GM21717 (cell line): ENCODE data around the gene NNAT.

ENCODE experiments used
- ATAC-seq: cut with Tn5 transposase; IDR thresholded peaks from one replicate; pipeline ENCODE4 v1.9.1; 2021; ENCODE audit warnings: mild to moderate bottlenecking, moderate library complexity; ENCODE audit not compliant: unreplicated experiment

NNAT gene

DNA sequence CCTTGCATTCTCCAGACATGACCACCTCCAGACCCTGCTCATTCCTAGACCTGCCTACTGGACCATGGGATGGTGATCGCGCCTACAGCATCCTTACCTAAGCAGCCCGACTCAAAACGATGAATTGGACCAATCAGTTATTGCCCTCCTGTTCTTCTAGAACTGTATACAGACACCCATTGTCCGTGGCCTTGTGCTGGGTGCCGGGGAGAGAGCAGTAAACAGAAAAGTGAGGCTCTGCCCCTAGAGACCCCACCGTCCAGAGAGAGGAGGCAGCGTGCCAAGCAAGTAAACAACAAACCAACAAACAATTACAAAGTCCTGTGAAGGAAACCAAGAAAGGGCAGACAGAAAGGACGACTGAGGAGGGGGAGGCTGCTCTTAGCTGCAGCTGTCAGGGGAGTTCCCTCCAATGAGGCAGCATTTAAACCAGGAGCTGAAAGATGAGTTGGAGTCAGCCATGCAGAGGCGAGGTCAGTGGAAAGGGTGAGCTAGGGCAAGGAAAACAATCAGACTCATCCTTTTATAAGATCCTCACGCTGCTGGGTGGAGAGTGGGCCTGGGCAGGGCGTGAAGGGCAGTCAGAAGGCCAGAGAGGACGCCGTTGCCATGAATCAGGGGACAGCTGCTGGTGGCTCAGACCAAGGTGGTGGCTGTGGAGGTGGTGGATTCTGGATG lies 44.2 kb downstream of the NNAT start:
- no peak for ATAC-seq

DNA sequence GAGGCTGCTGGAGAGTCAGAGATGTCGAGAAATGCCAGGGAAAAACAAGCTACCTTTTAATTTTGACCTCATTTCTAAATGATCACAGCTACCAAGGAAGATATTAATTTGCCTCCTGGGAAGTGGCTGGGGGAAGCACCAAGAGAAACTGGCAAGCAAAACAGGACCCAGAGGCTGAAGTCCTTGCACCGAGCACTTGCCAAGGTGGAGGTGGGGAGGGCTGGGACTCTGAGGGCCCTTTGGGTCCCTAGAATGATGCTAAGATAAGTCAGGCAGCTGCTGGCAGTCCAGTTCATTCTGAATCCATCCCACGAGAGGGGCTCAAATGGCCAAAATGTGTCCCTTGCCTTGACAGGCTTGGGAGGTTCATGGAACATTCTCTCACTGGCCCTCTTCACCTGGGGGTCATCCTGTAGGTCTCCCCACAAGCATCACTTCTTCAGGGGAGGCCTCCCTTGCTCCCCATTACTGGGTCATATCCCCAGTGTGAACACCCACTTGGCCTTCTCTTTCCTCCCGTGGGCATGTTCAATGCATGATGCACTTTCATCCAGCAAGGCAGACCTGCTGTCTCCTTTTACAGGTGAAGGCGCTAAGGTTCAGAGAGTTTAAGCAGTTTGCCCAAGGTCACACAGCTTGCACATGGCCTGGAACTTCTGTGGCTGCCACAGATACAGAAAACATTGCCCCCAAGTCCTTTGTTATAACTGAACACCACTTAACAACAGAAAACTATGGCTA lies 45.7 kb downstream of the NNAT start:
- ATAC-seq = no peak

DNA sequence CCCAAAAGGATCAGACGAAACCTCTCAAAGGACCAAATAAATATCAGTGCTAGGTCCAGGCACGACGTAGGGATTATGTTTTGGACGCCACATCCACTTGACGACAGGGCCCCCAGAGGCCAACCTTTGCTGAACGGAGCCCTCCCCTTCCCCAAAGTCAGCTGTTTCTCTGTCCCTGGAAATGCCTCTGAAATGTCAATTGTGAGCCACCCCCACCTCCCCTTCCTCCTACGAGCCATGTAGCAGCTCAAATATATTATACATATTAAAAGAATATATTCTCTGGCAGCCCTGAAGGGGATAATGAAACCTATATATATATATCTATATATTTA lies 46.2 kb downstream of the NNAT start:
- no peak for ATAC-seq

DNA sequence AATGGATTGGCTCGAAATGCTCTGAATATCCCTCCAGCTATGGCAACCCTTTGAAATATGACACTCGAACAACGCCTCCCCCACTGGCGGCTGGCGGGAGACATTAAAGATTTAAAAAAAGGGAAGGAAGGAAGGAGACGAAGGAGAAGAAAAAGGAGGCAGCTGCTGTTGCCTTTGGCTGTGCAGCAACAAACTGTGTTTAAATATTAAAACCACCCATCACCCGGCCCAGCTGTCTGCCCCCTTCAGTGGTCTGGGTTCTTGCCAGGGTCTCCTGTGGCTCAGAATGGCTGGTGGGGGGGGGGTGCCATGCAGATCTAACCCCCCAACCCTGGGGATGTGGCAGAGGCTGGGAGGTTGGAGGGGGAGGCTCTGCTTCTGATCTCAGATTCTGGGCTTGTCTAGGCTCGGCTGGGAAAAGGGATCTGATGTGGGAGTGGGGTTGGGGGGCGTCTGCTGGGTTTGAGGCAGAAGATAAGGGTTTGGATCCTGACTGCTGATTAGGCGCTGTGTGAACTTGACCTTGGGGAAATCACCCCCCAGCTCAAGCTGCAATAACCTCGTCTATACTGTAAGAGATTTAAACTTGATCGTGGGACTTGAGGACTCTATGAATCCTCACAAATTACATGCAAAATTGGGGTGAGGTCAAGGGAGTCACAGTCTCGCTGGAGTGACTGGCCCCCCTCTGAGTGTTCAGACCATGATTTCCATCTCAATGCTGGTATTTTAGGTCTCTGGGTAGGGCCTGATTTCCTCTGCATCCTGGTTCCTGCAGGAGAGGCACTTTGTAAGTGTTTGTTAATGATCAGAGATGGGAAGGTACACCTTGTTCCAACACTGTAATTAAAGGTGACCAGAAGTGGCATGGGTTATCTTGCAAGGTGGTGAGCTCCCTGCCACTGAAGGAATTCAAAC lies 46.9 kb downstream of the NNAT start:
- ATAC-seq = no peak

DNA sequence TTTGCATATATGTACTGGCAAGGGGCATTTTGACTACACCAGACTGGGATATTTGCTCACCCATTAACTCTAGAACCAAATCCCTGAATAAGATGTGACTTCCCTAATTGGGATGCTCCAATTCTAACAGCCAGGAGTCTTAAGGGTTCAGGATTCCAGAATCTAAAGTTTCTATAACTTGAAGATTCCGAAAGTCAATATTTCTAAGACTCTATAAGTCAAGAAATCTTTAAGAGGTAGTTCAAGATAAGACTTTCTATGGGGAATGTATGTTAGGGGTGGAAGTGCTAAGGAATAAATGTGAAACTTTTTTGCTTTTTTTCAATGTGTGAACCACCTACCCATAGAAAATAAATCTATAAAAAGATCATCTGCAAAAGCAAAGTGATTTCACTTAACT lies 49.4 kb downstream of the NNAT start:
- ATAC-seq = no peak

DNA sequence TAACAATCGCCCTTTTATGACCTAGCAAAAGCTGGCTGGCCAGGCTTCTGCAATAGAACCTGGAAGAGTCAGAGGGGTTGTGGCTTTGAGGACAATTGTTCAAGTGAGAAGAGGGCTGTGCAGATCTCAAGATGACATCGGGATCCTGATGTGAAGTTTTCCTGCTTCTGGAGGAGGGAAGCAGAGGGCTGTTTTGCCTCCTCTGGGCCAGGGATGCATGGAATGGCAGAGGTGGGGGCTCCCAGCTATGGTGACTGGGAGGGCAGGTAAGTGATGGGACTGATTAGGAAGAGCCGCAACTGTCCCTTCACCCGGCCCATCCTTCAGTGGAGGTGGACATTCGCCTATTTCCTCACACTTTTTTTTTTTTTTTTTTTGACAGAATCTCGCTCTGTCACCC lies 50.0 kb downstream of the NNAT start:
- ATAC-seq = no peak
